GM12878 (cell line): ENCODE data around the gene BTNL9. TPM values are rescaled to one million over a fixed set of nuclear protein-coding genes. Genes with fewer than 3 reads are reported as not detected.

ENCODE experiments used
- ATAC-seq: fragments of 200-7000 bp; cut with Tn5 transposase; 3 replicates; pipeline ENCODE4 v1.9.1; 2020; ENCODE audit warnings: mild to moderate bottlenecking, moderate library complexity
- BruUV-seq: library from RNA; stranded (reverse); fragments of 400-500 nt; replicated peaks from 2 replicates; lab custom pipeline; 2021; lab: Mats Ljungman, UMichigan
- CTCF ChIA-PET: fragments of 300-600 bp; sonication (Branson Sonifier 250); formaldehyde crosslinking; extraction: SDS; loops from one replicate; lab custom pipeline; 2021; ENCODE audit warnings: inconsistent platforms; lab: Yijun Ruan, JAX
- POLR2A ChIA-PET: fragments of 350-600 bp; formaldehyde crosslinking; extraction: SDS; loops from one replicate; lab custom pipeline; 2021; ENCODE audit warnings: inconsistent platforms; lab: Charles Lee
- RAD21 ChIA-PET: fragments of 300-600 bp; sonication (Branson Sonifier 250); formaldehyde crosslinking; loops from one replicate; lab custom pipeline; 2023; ENCODE audit warnings: antibody characterized with exemption; ENCODE audit not compliant: unreplicated experiment; lab: Charles Lee
- SMC1A ChIA-PET: fragments of 300-600 bp; sonication (Branson Sonifier 250); formaldehyde crosslinking; loops from one replicate; lab custom pipeline; 2023; ENCODE audit not compliant: unreplicated experiment, uncharacterized antibody; lab: Charles Lee
- DNase-seq: peaks from one replicate; pipeline ENCODE4 v3.0.0-alpha.2; 2011; ENCODE audit warnings: low read depth, low spot score
- FAIRE-seq: peaks from 3 replicates; lab custom pipeline; 2011; peaks lifted over from hg19 to GRCh38; lab: Jason Lieb, UNC
- H2AFZ ChIP-seq: 2 replicates; pipeline ENCODE4 v1.6.0; 2011; ENCODE audit warnings: low read depth, low read length, control low read depth; ENCODE audit not compliant: control insufficient read depth
- H3K27ac ChIP-seq: 2 replicates; pipeline ENCODE4 v1.5.1; 2011; ENCODE audit warnings: control low read depth; ENCODE audit not compliant: control insufficient read depth, insufficient read depth
- H3K27me3 ChIP-seq, 2 experiments: replicated peaks in 1 of 2; 2 replicates each; pipeline versions ENCODE4 v1.6.0 to v1.6.1; 2011; ENCODE audit warnings: low read length in 1 of 2; ENCODE audit not compliant: control insufficient read depth in 2 of 2, insufficient read depth in 2 of 2
- H3K36me3 ChIP-seq, 2 experiments: 2 replicates each; pipeline ENCODE4 v1.5.1; 2011; ENCODE audit warnings: low read length in 1 of 2; ENCODE audit not compliant: control insufficient read depth in 2 of 2, insufficient read depth in 2 of 2
- H3K4me1 ChIP-seq: 2 replicates; pipeline ENCODE4 v1.6.1; 2011; ENCODE audit warnings: mild to moderate bottlenecking, low read length, moderate library complexity, mixed read lengths; ENCODE audit not compliant: control insufficient read depth, insufficient read depth
- H3K4me2 ChIP-seq: 2 replicates; pipeline ENCODE4 v1.6.0; 2011; ENCODE audit warnings: control low read depth; ENCODE audit not compliant: control insufficient read depth, insufficient read depth
- H3K4me3 ChIP-seq: fragments of 200-600 bp; sonication (generic); 2 replicates; pipeline ENCODE4 v1.5.1; 2016
- H3K79me2 ChIP-seq: 2 replicates; pipeline ENCODE4 v1.6.0; 2011; ENCODE audit warnings: low read length; ENCODE audit not compliant: control insufficient read depth, insufficient read depth
- H3K9ac ChIP-seq: 2 replicates; pipeline ENCODE4 v1.8.0; 2011; ENCODE audit warnings: low read length, control low read depth, mixed read lengths; ENCODE audit not compliant: control insufficient read depth, insufficient read depth
- H3K9me3 ChIP-seq: replicated peaks from 3 replicates; pipeline ENCODE4 v1.5.1; 2011; ENCODE audit warnings: mild to moderate bottlenecking, low read length; ENCODE audit not compliant: control insufficient read depth, insufficient read depth
- H4K20me1 ChIP-seq: 2 replicates; pipeline ENCODE4 v1.6.0; 2011; ENCODE audit not compliant: control insufficient read depth, insufficient read depth
- BHLHE40 ChIP-seq, 2 experiments: fragments of 450-650 bp in 1 of 2; IDR thresholded peaks; 2 replicates each; pipeline ENCODE4 v1.6.1; 2011 to 2017; ENCODE audit warnings: low read depth in 2 of 2, borderline replicate concordance in 1 of 2, improper control_type of control experiment in 1 of 2, low read length in 1 of 2, mild to moderate bottlenecking in 1 of 2
- CBX3 ChIP-seq: fragments of 200-600 bp; sonication (generic); IDR thresholded peaks from 2 replicates; pipeline ENCODE4 v1.6.1; 2016; ENCODE audit warnings: low read depth, borderline replicate concordance
- GATAD2B ChIP-seq: fragments of 450-650 bp; conservative IDR thresholded peaks from 2 replicates; pipeline ENCODE4 v1.6.1; 2017; ENCODE audit warnings: low read depth, mild to moderate bottlenecking, moderate library complexity
- IKZF2 ChIP-seq, 2 experiments: fragments of 450-650 bp; IDR thresholded peaks; 2 replicates each; pipeline ENCODE4 v1.6.1; 2017; ENCODE audit warnings: mild to moderate bottlenecking in 2 of 2, moderate library complexity in 2 of 2
- NFYB ChIP-seq: IDR thresholded peaks from 2 replicates; pipeline ENCODE4 v1.6.1; 2011; ENCODE audit warnings: low read depth, mild to moderate bottlenecking, low read length, improper control_type of control experiment, moderate library complexity; ENCODE audit not compliant: insufficient read depth
- PRDM15 ChIP-seq: fragments of 450-650 bp; formaldehyde crosslinking; IDR thresholded peaks from 2 replicates; pipeline ENCODE4 v1.4.0; 2020; ENCODE audit warnings: mild to moderate bottlenecking, moderate library complexity
- SPI1 ChIP-seq: IDR thresholded peaks from 2 replicates; pipeline ENCODE4 v1.6.1; 2011; ENCODE audit warnings: low read depth, mild to moderate bottlenecking, low read length, moderate library complexity, borderline replicate concordance; ENCODE audit not compliant: insufficient read depth
- USF1 ChIP-seq: IDR thresholded peaks from 2 replicates; pipeline ENCODE4 v1.6.1; 2011; ENCODE audit warnings: borderline replicate concordance, low read depth, mild to moderate bottlenecking, moderate library complexity, mixed read lengths, low read length; ENCODE audit not compliant: insufficient read depth; ENCODE audit errors: extremely low read length
- WRNIP1 ChIP-seq: IDR thresholded peaks from 2 replicates; pipeline ENCODE4 v1.6.1; 2011; ENCODE audit warnings: low read depth, low read length, improper control_type of control experiment, borderline replicate concordance
- YBX1 ChIP-seq: fragments of 450-650 bp; IDR thresholded peaks from 2 replicates; pipeline ENCODE4 v1.6.1; 2016; ENCODE audit warnings: antibody characterized with exemption
- WGBS: methylation state at CpG from one replicate; pipeline ENCODE4 v1.1.6; 2016; ENCODE audit warnings: low lambda C conversion rate; ENCODE audit not compliant: insufficient replicate concordance, insufficient coverage; ENCODE audit errors: missing lambda C conversion rate; 5-methylcytosine and 5-hydroxymethylcytosine counted together
- in situ Hi-C: fragments of 300-500 bp; cut with MboI; formaldehyde crosslinking; loops from 9 replicates; pipeline ENCODE4 v1.14.3; 2018; ENCODE audit warnings: mixed read lengths
- intact Hi-C: fragments of 100-400 bp; cut with micrococcal nuclease; formaldehyde crosslinking; loops from one replicate; pipeline ENCODE4 v1.14.2; 2022; ENCODE audit not compliant: unreplicated experiment
- polyA plus RNA-seq, 11 experiments: library from polyadenylated mRNA; depleted of rRNA in 4 of 11; unstranded in 6 of 11; stranded (reverse) in 5 of 11; fragments of >200 nt; fragmentation: Nextera tagmentation in 4 of 11; fragmentation: Illumina TruSeq in 1 of 11; extraction: Ambion mirVana in 4 of 11; extraction: Trizol in 1 of 11; gene quantifications; 1 replicate in 1 of 11; 2 replicates in 10 of 11; pipeline versions ENCODE4 v1.2.1 to v1.2.3, GENCODE V29; 2011 to 2016; ENCODE audit warnings: inconsistent platforms in 2 of 11, missing spikeins in 2 of 11, low read depth in 1 of 11
- total RNA-seq, 4 experiments: library from RNA; depleted of rRNA in 3 of 4; stranded (reverse); fragments of >200 nt in 3 of 4; fragmentation: Illumina TruSeq in 1 of 4; extraction: Trizol in 1 of 4; gene quantifications; 2 replicates each; pipeline versions ENCODE4 v1.2.1 to v1.2.3, GENCODE V29; 2013 to 2021
- TF ChIP-seq, protein P1 (sequence below): fragments of 450-650 bp; IDR thresholded peaks from 2 replicates; pipeline ENCODE4 v1.6.1; 2017; ENCODE audit warnings: mild to moderate bottlenecking, moderate library complexity

Gene BTNL9
- total and polyA plus RNA-seq, 10 of the 15 experiments (the other 5 are each of a cell fraction or from before 2014, with no cell fraction given) = 0.01 to 16.5 (median 0.06) TPM; not detected in 5

GRCh38 chr5:181051841-181052671, 12.0 kb downstream of the BTNL9 start:
- Histone ChIP-seq H3K27me3 (peaks cover 5 to 7% of the 10 kb centered on the region in 2 experiments), H3K9me3 (no peaks in the 10 kb centered on the region; the same call in 2 of the 3 replicates), H3K9ac (no peak overlapping the region), H3K4me1 (peaks cover 12% of the 10 kb centered on the region), H3K4me2 (peak overlapping the region; percentile 55), H2AFZ (peak overlapping the region; percentile 39; the same call in 1 of the 2 replicates), H3K36me3 (no peaks in the 10 kb centered on the region), H3K27ac (no peak overlapping the region), H4K20me1 (no peaks in the 10 kb centered on the region), H3K4me3 (no peak overlapping the region), H3K79me2 (no peaks in the 10 kb centered on the region)
- POLR2A ChIA-PET = interaction anchor here (0.7 to 1.0 kb wide), 2 partner anchors 92 to 100 kb away, joined by 3 to 7 read pairs; no protein-coding TSS in a partner anchor
- in situ Hi-C loops (no loop called here), intact Hi-C loops (loop anchor here (5.0 to 10.0 kb wide), 2 partner anchors 103 to 185 kb away; no protein-coding TSS in a partner anchor)
- WGBS = 18% methylated on average over 27 of the region's 27 CpGs
- CTCF ChIA-PET = interaction anchor here (0.8 kb wide), 1 partner anchor 76 kb away, joined by 4 read pairs; no protein-coding TSS in a partner anchor
- RAD21 ChIA-PET = interaction anchor here (0.9 to 1.6 kb wide), 8 partner anchors 57 to 191 kb away, joined by 3 to 16 read pairs (median 4); partner anchors contain the start of gene ZFP62
- ATAC-seq (no peak; the same call in 1 of the 3 replicates), DNase-seq (no peak), FAIRE-seq (no peak)
- BruUV-seq = no TSS peak
- TF ChIP-seq USF1 = no peak
- TF ChIP-seq CBX3 = no peak
- TF ChIP-seq, protein P1, sequence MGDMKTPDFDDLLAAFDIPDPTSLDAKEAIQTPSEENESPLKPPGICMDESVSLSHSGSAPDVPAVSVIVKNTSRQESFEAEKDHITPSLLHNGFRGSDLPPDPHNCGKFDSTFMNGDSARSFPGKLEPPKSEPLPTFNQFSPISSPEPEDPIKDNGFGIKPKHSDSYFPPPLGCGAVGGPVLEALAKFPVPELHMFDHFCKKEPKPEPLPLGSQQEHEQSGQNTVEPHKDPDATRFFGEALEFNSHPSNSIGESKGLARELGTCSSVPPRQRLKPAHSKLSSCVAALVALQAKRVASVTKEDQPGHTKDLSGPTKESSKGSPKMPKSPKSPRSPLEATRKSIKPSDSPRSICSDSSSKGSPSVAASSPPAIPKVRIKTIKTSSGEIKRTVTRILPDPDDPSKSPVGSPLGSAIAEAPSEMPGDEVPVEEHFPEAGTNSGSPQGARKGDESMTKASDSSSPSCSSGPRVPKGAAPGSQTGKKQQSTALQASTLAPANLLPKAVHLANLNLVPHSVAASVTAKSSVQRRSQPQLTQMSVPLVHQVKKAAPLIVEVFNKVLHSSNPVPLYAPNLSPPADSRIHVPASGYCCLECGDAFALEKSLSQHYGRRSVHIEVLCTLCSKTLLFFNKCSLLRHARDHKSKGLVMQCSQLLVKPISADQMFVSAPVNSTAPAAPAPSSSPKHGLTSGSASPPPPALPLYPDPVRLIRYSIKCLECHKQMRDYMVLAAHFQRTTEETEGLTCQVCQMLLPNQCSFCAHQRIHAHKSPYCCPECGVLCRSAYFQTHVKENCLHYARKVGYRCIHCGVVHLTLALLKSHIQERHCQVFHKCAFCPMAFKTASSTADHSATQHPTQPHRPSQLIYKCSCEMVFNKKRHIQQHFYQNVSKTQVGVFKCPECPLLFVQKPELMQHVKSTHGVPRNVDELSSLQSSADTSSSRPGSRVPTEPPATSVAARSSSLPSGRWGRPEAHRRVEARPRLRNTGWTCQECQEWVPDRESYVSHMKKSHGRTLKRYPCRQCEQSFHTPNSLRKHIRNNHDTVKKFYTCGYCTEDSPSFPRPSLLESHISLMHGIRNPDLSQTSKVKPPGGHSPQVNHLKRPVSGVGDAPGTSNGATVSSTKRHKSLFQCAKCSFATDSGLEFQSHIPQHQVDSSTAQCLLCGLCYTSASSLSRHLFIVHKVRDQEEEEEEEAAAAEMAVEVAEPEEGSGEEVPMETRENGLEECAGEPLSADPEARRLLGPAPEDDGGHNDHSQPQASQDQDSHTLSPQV = 0 out of 2 replicates have a peak, but pooled peaks have one; percentile 25
- no peak for TF ChIP-seq BHLHE40 (IDR thresholded peaks at IDR 0.05; ENCODE audit: borderline replicate concordance in 1 of 2, low read depth in 2 of 2, low read length in 1 of 2)
- peak; percentile 66; the same call in 1 of the 2 replicates for TF ChIP-seq GATAD2B
- TF ChIP-seq IKZF2 (IDR thresholded peaks at IDR 0.05) = 0 out of 4 replicates have a peak, but pooled peaks have one; percentile 24 to 43
- no peak for TF ChIP-seq PRDM15 (CRISPR knock-in tag)
- no peak for TF ChIP-seq WRNIP1
- no peak for TF ChIP-seq NFYB
- no peak for TF ChIP-seq YBX1
- TF ChIP-seq SPI1 = no peak
- SMC1A ChIA-PET = interaction anchor here (0.7 to 1.6 kb wide), 11 partner anchors 10 to 220 kb away, joined by 3 to 7 read pairs (median 4); no protein-coding TSS in a partner anchor
